WTC11 (cell line): Measurements from ENCODE around the gene TMTC1. TPM values are rescaled to one million over a fixed set of nuclear protein-coding genes. Genes with fewer than 3 reads are reported as not detected.
A peak's percentile ranks its signal among the peaks of the same experiment; 100 is the strongest.
"Not testable (repeated sequence)": the region's sequence is repeated elsewhere in the genome, so short reads cannot be mapped to it uniquely, and the experiment has no call there.

Source experiments
- ATAC-seq: fragments of 200-7000 bp; cut with Tn5 transposase; 2 replicates; pipeline ENCODE4 v1.10.0; 2021; ENCODE audit warnings: mild to moderate bottlenecking, moderate library complexity
- CTCF ChIA-PET: fragments of 300-600 bp; sonication (Branson Sonifier 250); formaldehyde crosslinking; loops from one replicate; lab custom pipeline; 2021; ENCODE audit warnings: antibody characterized with exemption; lab: Charles Lee
- POLR2A ChIA-PET: fragments of 350-600 bp; sonication (Branson Sonifier 250); formaldehyde crosslinking; loops from one replicate; lab custom pipeline; 2021; ENCODE audit warnings: antibody characterized with exemption; lab: Charles Lee
- DNase-seq: peaks from one replicate; pipeline ENCODE4 v3.0.0; 2021; ENCODE audit warnings: low spot score
- H3K27ac Mint-ChIP-seq: 2 replicates; pipeline ENCODE4 v1.8.0; 2021; ENCODE audit warnings: mixed read lengths
- H3K27me3 Mint-ChIP-seq: 2 replicates; pipeline ENCODE4 v1.8.0; 2021; ENCODE audit warnings: low read depth, mild to moderate bottlenecking, moderate library complexity, mixed read lengths
- H3K36me3 Mint-ChIP-seq: 2 replicates; pipeline ENCODE4 v1.8.0; 2021; ENCODE audit warnings: mixed read lengths
- H3K4me1 Mint-ChIP-seq: 2 replicates; pipeline ENCODE4 v1.8.0; 2022; ENCODE audit warnings: mixed read lengths
- H3K4me3 Mint-ChIP-seq: 2 replicates; pipeline ENCODE4 v1.8.0; 2021; ENCODE audit warnings: mild to moderate bottlenecking, moderate library complexity, mixed read lengths
- H3K9me3 Mint-ChIP-seq: 2 replicates; pipeline ENCODE4 v1.8.0; 2021; ENCODE audit warnings: mixed read lengths
- ELF4 ChIP-seq: sonication (generic); formaldehyde crosslinking; IDR thresholded peaks from 2 replicates; pipeline ENCODE4 v1.8.1; 2022; ENCODE audit warnings: low read depth, mild to moderate bottlenecking, moderate library complexity, missing genetic modification reagents
- EMX1 ChIP-seq: fragments of 250-450 bp; sonication (Bioruptor Pico); IDR thresholded peaks from 2 replicates; pipeline ENCODE4 v1.8.0; 2021; ENCODE audit warnings: mild to moderate bottlenecking
- FOXK1 ChIP-seq: sonication (generic); formaldehyde crosslinking; IDR thresholded peaks from 2 replicates; pipeline ENCODE4 v1.8.0; 2022; ENCODE audit warnings: mild to moderate bottlenecking, moderate library complexity, missing genetic modification reagents
- NFATC4 ChIP-seq: fragments of 250-450 bp; sonication (Bioruptor Pico); IDR thresholded peaks from 2 replicates; pipeline ENCODE4 v1.9.0; 2021; ENCODE audit warnings: mild to moderate bottlenecking
- RORB ChIP-seq: fragments of 250-450 bp; sonication (Bioruptor Pico); IDR thresholded peaks from 2 replicates; pipeline ENCODE4 v1.9.0; 2021; ENCODE audit warnings: mild to moderate bottlenecking
- ZBTB21 ChIP-seq: sonication (generic); formaldehyde crosslinking; IDR thresholded peaks from 2 replicates; pipeline ENCODE4 v1.8.1; 2023; ENCODE audit warnings: mild to moderate bottlenecking, missing genetic modification reagents, borderline replicate concordance
- ZNF263 ChIP-seq: sonication (generic); formaldehyde crosslinking; IDR thresholded peaks from 2 replicates; pipeline ENCODE4 v1.8.1; 2022; ENCODE audit warnings: low read depth, mild to moderate bottlenecking, moderate library complexity, missing genetic modification reagents
- ZNF423 ChIP-seq: fragments of 250-450 bp; sonication (Bioruptor Pico); IDR thresholded peaks from 2 replicates; pipeline ENCODE4 v2.1.2; 2022; ENCODE audit warnings: mild to moderate bottlenecking, moderate library complexity
- total RNA-seq: library from RNA; stranded (reverse); gene quantifications from 3 replicates; pipeline ENCODE4 v1.2.3, GENCODE V29; 2021
- TF ChIP-seq, protein P1 (sequence below): sonication (generic); formaldehyde crosslinking; IDR thresholded peaks from 2 replicates; pipeline ENCODE4 v1.8.1; 2022; ENCODE audit warnings: low read depth, mild to moderate bottlenecking, moderate library complexity, missing genetic modification reagents, borderline replicate concordance
- TF ChIP-seq, protein P2 (sequence below): sonication (generic); formaldehyde crosslinking; IDR thresholded peaks from 2 replicates; pipeline ENCODE4 v1.8.0; 2023; ENCODE audit warnings: mild to moderate bottlenecking, missing genetic modification reagents
- TF ChIP-seq, protein P3 (sequence below): fragments of 250-450 bp; sonication (Bioruptor Pico); IDR thresholded peaks from 2 replicates; pipeline ENCODE4 v2.1.2; 2022; ENCODE audit warnings: mild to moderate bottlenecking, moderate library complexity
- TF ChIP-seq, protein P4 (sequence below): sonication (generic); formaldehyde crosslinking; IDR thresholded peaks from 2 replicates; pipeline ENCODE4 v1.8.1; 2022; ENCODE audit warnings: missing genetic modification reagents, borderline replicate concordance

TMTC1 gene
- total RNA-seq, 1 experiment from 2014 or later = 17.3 TPM

DNA sequence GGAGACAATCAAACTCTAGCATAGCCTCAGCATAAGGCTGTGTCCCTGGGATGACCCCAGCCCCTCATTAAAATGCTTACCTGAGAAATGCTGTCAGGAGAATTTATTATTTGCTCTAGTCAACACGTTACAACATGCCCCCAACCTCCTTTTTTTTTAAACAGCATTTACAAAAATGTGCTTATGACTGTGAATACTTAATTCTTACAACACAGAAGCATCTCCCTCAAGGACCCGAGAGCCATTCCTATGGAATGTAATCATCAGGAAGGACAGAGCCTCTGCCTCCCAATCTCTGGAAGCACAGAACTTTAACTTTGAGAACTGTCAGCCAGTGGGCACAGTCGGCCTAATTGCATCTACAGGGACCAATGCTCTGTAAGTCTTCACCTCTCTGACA, 149.7 kb downstream of the TMTC1 start:
- ChIA-PET CTCF (no interaction called here), POLR2A (no interaction called here)
- DNase-seq (no peak), ATAC-seq (no peak)
- Mint-ChIP-seq H3K36me3 (peaks cover 25% of the 10 kb centered on the region), H3K27me3 (no peaks in the 10 kb centered on the region), H3K27ac (no peak overlapping the region), H3K4me3 (no peak overlapping the region), H3K9me3 (peaks cover 14% of the 10 kb centered on the region; the same call in 1 of the 2 replicates), H3K4me1 (peaks cover 39% of the 10 kb centered on the region)
- TF ChIP-seq, protein P1, sequence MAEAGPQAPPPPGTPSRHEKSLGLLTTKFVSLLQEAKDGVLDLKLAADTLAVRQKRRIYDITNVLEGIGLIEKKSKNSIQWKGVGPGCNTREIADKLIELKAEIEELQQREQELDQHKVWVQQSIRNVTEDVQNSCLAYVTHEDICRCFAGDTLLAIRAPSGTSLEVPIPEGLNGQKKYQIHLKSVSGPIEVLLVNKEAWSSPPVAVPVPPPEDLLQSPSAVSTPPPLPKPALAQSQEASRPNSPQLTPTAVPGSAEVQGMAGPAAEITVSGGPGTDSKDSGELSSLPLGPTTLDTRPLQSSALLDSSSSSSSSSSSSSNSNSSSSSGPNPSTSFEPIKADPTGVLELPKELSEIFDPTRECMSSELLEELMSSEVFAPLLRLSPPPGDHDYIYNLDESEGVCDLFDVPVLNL (CRISPR knock-in tag) = no peak
- TF ChIP-seq FOXK1 (CRISPR knock-in tag) = no peak

DNA sequence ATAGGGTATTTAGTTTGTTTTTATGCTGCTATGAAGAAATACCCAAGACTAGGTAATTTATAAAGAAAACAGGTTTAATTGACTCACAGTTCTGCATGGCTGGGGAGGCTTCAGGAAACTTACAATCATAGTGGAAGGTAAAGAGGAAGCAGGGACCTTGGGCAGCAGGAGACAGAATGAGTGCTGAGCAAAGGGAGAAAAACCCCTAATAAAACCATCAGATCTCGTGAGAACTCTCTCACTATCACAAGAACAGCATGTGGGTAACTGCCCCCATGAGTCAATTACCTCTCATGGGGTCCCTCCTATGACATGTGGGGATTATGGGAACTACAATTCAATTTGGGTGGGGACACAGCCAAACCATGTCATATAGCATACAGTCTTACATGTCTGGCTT, 153.6 kb downstream of the TMTC1 start:
- H3K27me3 Mint-ChIP-seq, POLR2A ChIA-PET, CTCF ChIA-PET, ATAC-seq, H3K27ac Mint-ChIP-seq, DNase-seq, H3K4me3 Mint-ChIP-seq: not testable (repeated sequence)
- peaks cover 22% of the 10 kb centered on the region for H3K9me3 Mint-ChIP-seq
- peaks cover 48% of the 10 kb centered on the region for H3K4me1 Mint-ChIP-seq
- H3K36me3 Mint-ChIP-seq = peaks cover 35% of the 10 kb centered on the region

DNA sequence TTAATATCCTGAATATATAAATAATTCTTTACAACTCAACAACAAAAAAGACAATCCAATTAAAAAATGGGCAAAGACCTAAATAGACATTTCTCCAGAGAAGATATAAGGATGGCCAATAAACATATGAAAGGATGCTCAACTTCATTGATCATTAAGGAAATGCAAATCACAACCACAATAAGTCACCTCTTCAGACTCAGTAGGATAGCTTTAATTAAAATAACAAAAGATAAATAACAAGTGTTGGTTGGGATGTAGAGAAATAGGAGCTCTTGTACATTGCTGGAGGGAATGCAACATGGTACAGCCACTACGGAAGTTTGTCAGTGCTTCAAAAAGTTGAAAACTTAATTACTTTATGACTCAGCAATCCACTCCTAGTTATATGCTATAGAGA, 156.5 kb downstream of the TMTC1 start:
- Mint-ChIP-seq H3K9me3 (peaks cover 13% of the 10 kb centered on the region), H3K4me3 (no peak overlapping the region), H3K27me3 (no peaks in the 10 kb centered on the region), H3K4me1 (peaks cover 35% of the 10 kb centered on the region), H3K36me3 (peaks cover 28% of the 10 kb centered on the region), H3K27ac (no peak overlapping the region)
- peak; percentile 22; the same call in 1 of the 2 replicates for ATAC-seq
- ChIA-PET POLR2A (no interaction called here), CTCF (interaction anchor here (0.8 to 1.4 kb wide), 2 partner anchors 17 to 58 kb away, joined by 3 to 4 read pairs; no protein-coding TSS in a partner anchor)
- TF ChIP-seq ZNF423 (CRISPR knock-in tag) (no peak), FOXK1 (CRISPR knock-in tag) (no peak), RORB (CRISPR knock-in tag) (no peak)
- TF ChIP-seq, protein P2, sequence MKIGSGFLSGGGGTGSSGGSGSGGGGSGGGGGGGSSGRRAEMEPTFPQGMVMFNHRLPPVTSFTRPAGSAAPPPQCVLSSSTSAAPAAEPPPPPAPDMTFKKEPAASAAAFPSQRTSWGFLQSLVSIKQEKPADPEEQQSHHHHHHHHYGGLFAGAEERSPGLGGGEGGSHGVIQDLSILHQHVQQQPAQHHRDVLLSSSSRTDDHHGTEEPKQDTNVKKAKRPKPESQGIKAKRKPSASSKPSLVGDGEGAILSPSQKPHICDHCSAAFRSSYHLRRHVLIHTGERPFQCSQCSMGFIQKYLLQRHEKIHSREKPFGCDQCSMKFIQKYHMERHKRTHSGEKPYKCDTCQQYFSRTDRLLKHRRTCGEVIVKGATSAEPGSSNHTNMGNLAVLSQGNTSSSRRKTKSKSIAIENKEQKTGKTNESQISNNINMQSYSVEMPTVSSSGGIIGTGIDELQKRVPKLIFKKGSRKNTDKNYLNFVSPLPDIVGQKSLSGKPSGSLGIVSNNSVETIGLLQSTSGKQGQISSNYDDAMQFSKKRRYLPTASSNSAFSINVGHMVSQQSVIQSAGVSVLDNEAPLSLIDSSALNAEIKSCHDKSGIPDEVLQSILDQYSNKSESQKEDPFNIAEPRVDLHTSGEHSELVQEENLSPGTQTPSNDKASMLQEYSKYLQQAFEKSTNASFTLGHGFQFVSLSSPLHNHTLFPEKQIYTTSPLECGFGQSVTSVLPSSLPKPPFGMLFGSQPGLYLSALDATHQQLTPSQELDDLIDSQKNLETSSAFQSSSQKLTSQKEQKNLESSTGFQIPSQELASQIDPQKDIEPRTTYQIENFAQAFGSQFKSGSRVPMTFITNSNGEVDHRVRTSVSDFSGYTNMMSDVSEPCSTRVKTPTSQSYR (CRISPR knock-in tag) = no peak
- TF ChIP-seq, protein P3, sequence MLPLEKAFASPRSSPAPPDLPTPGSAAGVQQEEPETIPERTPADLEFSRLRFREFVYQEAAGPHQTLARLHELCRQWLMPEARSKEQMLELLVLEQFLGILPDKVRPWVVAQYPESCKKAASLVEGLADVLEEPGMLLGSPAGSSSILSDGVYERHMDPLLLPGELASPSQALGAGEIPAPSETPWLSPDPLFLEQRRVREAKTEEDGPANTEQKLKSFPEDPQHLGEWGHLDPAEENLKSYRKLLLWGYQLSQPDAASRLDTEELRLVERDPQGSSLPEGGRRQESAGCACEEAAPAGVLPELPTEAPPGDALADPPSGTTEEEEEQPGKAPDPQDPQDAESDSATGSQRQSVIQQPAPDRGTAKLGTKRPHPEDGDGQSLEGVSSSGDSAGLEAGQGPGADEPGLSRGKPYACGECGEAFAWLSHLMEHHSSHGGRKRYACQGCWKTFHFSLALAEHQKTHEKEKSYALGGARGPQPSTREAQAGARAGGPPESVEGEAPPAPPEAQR (CRISPR knock-in tag) = no peak
- DNase-seq = no peak

DNA sequence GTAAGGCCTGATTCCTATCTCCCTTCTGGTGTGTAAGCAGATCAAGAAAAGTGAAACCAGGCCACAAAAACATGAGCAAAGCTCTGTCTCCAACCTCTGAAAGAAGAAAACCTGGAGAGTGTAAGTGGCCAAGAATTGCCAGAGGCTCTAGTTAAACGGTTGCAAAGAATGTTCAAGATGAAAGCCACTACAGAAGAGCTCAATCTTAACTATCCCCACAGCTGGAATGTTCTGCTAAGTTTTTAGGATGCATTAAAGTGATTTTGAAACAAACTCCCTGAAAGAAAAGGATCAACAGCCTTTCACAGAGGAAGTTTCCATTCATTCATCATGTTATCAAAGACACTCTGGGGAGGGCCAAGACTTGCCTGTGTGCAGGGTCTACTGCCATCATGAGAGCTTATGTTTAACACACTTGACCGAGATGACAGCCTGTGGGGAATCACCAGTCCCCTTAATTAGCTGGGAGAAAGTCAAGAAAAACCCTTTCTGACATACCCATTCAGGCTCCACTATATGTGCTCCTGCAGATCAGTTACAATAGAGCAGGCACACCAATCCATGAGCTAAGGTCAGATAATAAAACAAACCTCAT, 158.3 kb downstream of the TMTC1 start:
- DNase-seq (no peak), ATAC-seq (no peak)
- H3K4me3 Mint-ChIP-seq = no peak overlapping the region
- CTCF ChIA-PET = interaction anchor here (1.2 kb wide), 1 partner anchor 276 kb away, joined by 3 read pairs; no protein-coding TSS in a partner anchor
- TF ChIP-seq ZNF423 (CRISPR knock-in tag) = no peak
- no peak for TF ChIP-seq NFATC4 (CRISPR knock-in tag)
- TF ChIP-seq, protein P4, sequence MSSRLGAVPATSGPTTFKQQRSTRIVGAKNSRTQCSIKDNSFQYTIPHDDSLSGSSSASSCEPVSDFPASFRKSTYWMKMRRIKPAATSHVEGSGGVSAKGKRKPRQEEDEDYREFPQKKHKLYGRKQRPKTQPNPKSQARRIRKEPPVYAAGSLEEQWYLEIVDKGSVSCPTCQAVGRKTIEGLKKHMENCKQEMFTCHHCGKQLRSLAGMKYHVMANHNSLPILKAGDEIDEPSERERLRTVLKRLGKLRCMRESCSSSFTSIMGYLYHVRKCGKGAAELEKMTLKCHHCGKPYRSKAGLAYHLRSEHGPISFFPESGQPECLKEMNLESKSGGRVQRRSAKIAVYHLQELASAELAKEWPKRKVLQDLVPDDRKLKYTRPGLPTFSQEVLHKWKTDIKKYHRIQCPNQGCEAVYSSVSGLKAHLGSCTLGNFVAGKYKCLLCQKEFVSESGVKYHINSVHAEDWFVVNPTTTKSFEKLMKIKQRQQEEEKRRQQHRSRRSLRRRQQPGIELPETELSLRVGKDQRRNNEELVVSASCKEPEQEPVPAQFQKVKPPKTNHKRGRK (CRISPR knock-in tag) = no peak
- no peak for TF ChIP-seq ZBTB21 (CRISPR knock-in tag)
- no peak for TF ChIP-seq ZNF263 (CRISPR knock-in tag)
- no peak for TF ChIP-seq EMX1 (CRISPR knock-in tag)
- TF ChIP-seq ELF4 = no peak
- H3K27ac Mint-ChIP-seq = peak overlapping the region; percentile 47
- peaks cover 18% of the 10 kb centered on the region for H3K36me3 Mint-ChIP-seq
- peaks cover 33% of the 10 kb centered on the region for H3K4me1 Mint-ChIP-seq
- H3K9me3 Mint-ChIP-seq = peaks cover 12% of the 10 kb centered on the region
- POLR2A ChIA-PET = no interaction called here
- H3K27me3 Mint-ChIP-seq = no peaks in the 10 kb centered on the region
